ENCODE data around the gene PEAK1.

Gene PEAK1

GRCh38 chr15:77396692-77397091 lies 23.2 kb downstream of the PEAK1 start:
- Histone ChIP-seq H3K36me3 (ENCODE audit: control insufficient read depth, insufficient read depth, low read length) (no peaks in the 10 kb centered on the region), H3K27me3 (replicated peaks; ENCODE audit: control insufficient read depth, insufficient read depth, low read length) (no peaks in the 10 kb centered on the region), H3K4me3 (replicated peaks; ENCODE audit: low read depth, low read length) (no peak overlapping the region)
- TF ChIP-seq CTCF (IDR thresholded peaks at IDR 0.05; ENCODE audit: insufficient read depth, low read length, poor library complexity, severe bottlenecking), result no peak
- DNase-seq (ENCODE audit: extremely low read depth, insufficient read length), result no peak

GRCh38 chr15:77395013-77395774 lies 24.7 kb downstream of the PEAK1 start:
- TF ChIP-seq CTCF (IDR thresholded peaks at IDR 0.05; ENCODE audit: insufficient read depth, low read length, poor library complexity, severe bottlenecking), result no peak
- Histone ChIP-seq H3K36me3 (ENCODE audit: control insufficient read depth, insufficient read depth, low read length) (no peaks in the 10 kb centered on the region), H3K4me3 (replicated peaks; ENCODE audit: low read depth, low read length) (no peak overlapping the region), H3K27me3 (replicated peaks; ENCODE audit: control insufficient read depth, insufficient read depth, low read length) (no peaks in the 10 kb centered on the region)
- DNase-seq (ENCODE audit: extremely low read depth, insufficient read length), result no peak

- no peak for TF ChIP-seq CTCF (IDR thresholded peaks at IDR 0.05; ENCODE audit: insufficient read depth, low read length, poor library complexity, severe bottlenecking)
- Histone ChIP-seq H3K27me3 (replicated peaks; ENCODE audit: control insufficient read depth, insufficient read depth, low read length) (no peaks in the 10 kb centered on the region), H3K4me3 (replicated peaks; ENCODE audit: low read depth, low read length) (no peak overlapping the region), H3K36me3 (ENCODE audit: control insufficient read depth, insufficient read depth, low read length) (no peaks in the 10 kb centered on the region)
- DNase-seq (ENCODE audit: extremely low read depth, insufficient read length), result no peak
Observed at GRCh38 chr15:77393471-77393840, 26.4 kb downstream of the PEAK1 start.

GRCh38 chr15:77392762-77393470 lies 27.0 kb downstream of the PEAK1 start:
- no peak for TF ChIP-seq CTCF (IDR thresholded peaks at IDR 0.05; ENCODE audit: insufficient read depth, low read length, poor library complexity, severe bottlenecking)
- H3K27me3 ChIP-seq (replicated peaks; ENCODE audit: control insufficient read depth, insufficient read depth, low read length), result no peaks in the 10 kb centered on the region
- no peaks in the 10 kb centered on the region for H3K36me3 ChIP-seq (ENCODE audit: control insufficient read depth, insufficient read depth, low read length)
- no peak for DNase-seq (ENCODE audit: extremely low read depth, insufficient read length)
- H3K4me3 ChIP-seq (replicated peaks; ENCODE audit: low read depth, low read length), result no peak overlapping the region

GRCh38 chr15:77391372-77391951 lies 28.4 kb downstream of the PEAK1 start:
- no peak for DNase-seq (ENCODE audit: extremely low read depth, insufficient read length)
- no peak overlapping the region for H3K4me3 ChIP-seq (replicated peaks; ENCODE audit: low read depth, low read length)
- TF ChIP-seq CTCF (IDR thresholded peaks at IDR 0.05; ENCODE audit: insufficient read depth, low read length, poor library complexity, severe bottlenecking), result no peak
- H3K36me3 ChIP-seq (ENCODE audit: control insufficient read depth, insufficient read depth, low read length), result no peaks in the 10 kb centered on the region
- H3K27me3 ChIP-seq (replicated peaks; ENCODE audit: control insufficient read depth, insufficient read depth, low read length), result no peaks in the 10 kb centered on the region
